ENCODE data around the gene CCL22. TPM values are rescaled to one million over a fixed set of nuclear protein-coding genes. Genes with fewer than 3 reads are reported as not detected.
A peak's percentile ranks its signal among the peaks of the same experiment; 100 is the strongest.

CCL22 gene
- total and polyA plus RNA-seq, 2 of the 4 experiments (the other 2 are of a cell fraction) = not detected

- Histone ChIP-seq H3K14ac (replicated peaks; ENCODE audit: low read depth, low read length) (no peak overlapping the region), H2AK5ac (ENCODE audit: low read depth, low read length) (no peak overlapping the region), H3K23ac (ENCODE audit: low read depth, low read length) (no peak overlapping the region), H2BK5ac (ENCODE audit: low read depth, low read length, poor library complexity, severe bottlenecking) (no peak overlapping the region), H2BK20ac (ENCODE audit: low read depth, low read length) (no peak overlapping the region), H2AFZ (replicated peaks; ENCODE audit: low read length, poor library complexity) (peak overlapping the region; percentile 43), H3K79me1 (ENCODE audit: low read depth in 1 of 2, low read length in 2 of 2) (no peaks in the 10 kb centered on the region), H3K4me3 (ENCODE audit: insufficient read depth, low read depth, low read length) (no peak overlapping the region), H3K9ac (ENCODE audit: low read depth, low read length) (no peak overlapping the region), H3K9me1 (ENCODE audit: insufficient read depth, low read length) (no peaks in the 10 kb centered on the region), H3K4me2 (ENCODE audit: low read depth, low read length) (no peak overlapping the region), H4K8ac (ENCODE audit: low read depth in 2 of 2, low read length in 2 of 2) (no peak overlapping the region), H3K9me3 (ENCODE audit: control insufficient read depth, insufficient read depth, low read length) (peaks cover 3% of the 10 kb centered on the region), H4K5ac (ENCODE audit: low read depth, low read length) (no peak overlapping the region), H3K18ac (ENCODE audit: low read depth, low read length) (no peak overlapping the region), H3K36me3 (ENCODE audit: control insufficient read depth, insufficient read depth, low read length) (no peaks in the 10 kb centered on the region), H2BK15ac (ENCODE audit: low read depth, low read length) (no peak overlapping the region), H3K4me1 (ENCODE audit: control insufficient read depth, insufficient read depth, low read length) (no peaks in the 10 kb centered on the region), H4K20me1 (ENCODE audit: insufficient read depth, low read length) (no peaks in the 10 kb centered on the region), H2BK120ac (ENCODE audit: low read depth, low read length) (no peak overlapping the region), H3K27ac (ENCODE audit: insufficient read depth, low read length) (no peak overlapping the region), H2AK9ac (replicated peaks; ENCODE audit: low read depth, low read length, poor library complexity) (no peak overlapping the region), H3K27me3 (ENCODE audit: control insufficient read depth, insufficient read depth, low read length) (peaks cover 44% of the 10 kb centered on the region), H4K91ac (ENCODE audit: insufficient read depth, low read depth, low read length) (no peak overlapping the region), H3K4ac (ENCODE audit: low read depth, low read length) (no peak overlapping the region), H3K56ac (ENCODE audit: extremely low read depth, insufficient read depth, low read length) (no peak overlapping the region)
- ATAC-seq (ENCODE audit: low read depth) (no peak), DNase-seq (no peak)
- ChIA-PET POLR2A (ENCODE audit: unreplicated experiment) (no interaction called here), CTCF (no interaction called here)
- intact Hi-C loops (cut with micrococcal nuclease) (no loop called here), in situ Hi-C loops (cut with MboI; ENCODE audit: low sequenced_read_pairs) (no loop called here), dilution Hi-C loops (cut with HindIII; ENCODE audit: low sequenced_read_pairs, unreplicated experiment) (no loop called here)
- TF ChIP-seq POLR2A (IDR thresholded peaks at IDR 0.05; ENCODE audit: low read depth, low read length) (no peak), ELK1 (IDR thresholded peaks at IDR 0.05; ENCODE audit: borderline replicate concordance, low read depth, low read length) (no peak)
- no TSS peak for BruUV-seq (replicated peaks)
- WGBS, 2 experiments (ENCODE audit: extremely low coverage in 2 of 2, insufficient read length in 1 of 2) = no CpG with 5 or more reads among the region's 1 CpG
Observed at GRCh38 chr16:57392694-57393093, 34.1 kb downstream of the CCL22 start.

Measured in IMR-90 (cell line).